Measurements from ENCODE around the gene TRIM58. TPM values are rescaled to one million over a fixed set of nuclear protein-coding genes. Genes with fewer than 3 reads are reported as not detected.

Gene TRIM58
- total RNA-seq (2013), result 1.4 TPM
- polyA plus RNA-seq, result under 1 TPM; 0.43 to 0.83 (median 0.68) TPM
- polyA minus RNA-seq, result 0.83 and 1.0 TPM in 2 replicates
- 0.08 to 3.8 (median 1.8) reads per million in 11 experiments for total RNA-seq

GRCh38 chr1:247857069-247857984, at the start of gene TRIM58:
Gene TRIM58, plus strand, starts transcription at chr1:247857187. Its CDS starts 60 bp downstream, at chr1:247857247.
- peak within 1 kb of the TSS; percentile 98 for H2AFZ ChIP-seq (ENCODE audit: insufficient read depth, low read depth, low read length, poor library complexity, severe bottlenecking)
- H3K36me3 ChIP-seq (replicated peaks in 1 of 2; ENCODE audit: control insufficient read depth in 1 of 2, insufficient read depth in 2 of 2, low read length in 2 of 2), result no peaks in the 10 kb centered on the region
- Mint-ChIP-seq H3K36me3 (peaks cover 3 to 9% of the 10 kb centered on the region in 2 donors), H3K9me3 (peaks cover 0 to 4% (median 0%) of the 10 kb centered on the region in 7 donors), H3K4me1 (peaks cover 37% of the 10 kb centered on the region), H3K4me3 (peak within 1 kb of the TSS; percentile 96 to 98), H3K27ac (peak within 1 kb of the TSS in 4 of 7 donors; percentile 22 to 66 (median 42)), H3K27me3 (ENCODE audit: low read depth in 3 of 3) (peaks cover 12 to 40% (median 26%) of the 10 kb centered on the region in 3 donors)
- peak within 1 kb of the TSS; percentile 92 for H3K4me2 ChIP-seq (replicated peaks; ENCODE audit: extremely low read depth, low read length, poor library complexity, severe bottlenecking)
- H3K79me2 ChIP-seq (ENCODE audit: insufficient read depth, low read length), result no peaks in the 10 kb centered on the region
- TF ChIP-seq CTCF (IDR thresholded peaks at IDR 0.05), result peak; percentile 58
- H3K27ac ChIP-seq (ENCODE audit: low read depth in 1 of 2, low read length in 2 of 2), result no peak within 1 kb of the TSS
- no peaks in the 10 kb centered on the region for H3K9me3 ChIP-seq (replicated peaks in 1 of 2; ENCODE audit: control insufficient read depth in 1 of 2, insufficient read depth in 1 of 2, low read length in 2 of 2)
- DNase-seq, result peak; percentile 6 to 19 (median 13)
- peak within 1 kb of the TSS; percentile 53 to 77 (median 75) for H3K4me3 ChIP-seq (replicated peaks in 1 of 3; ENCODE audit: low read depth in 2 of 3, low read length in 3 of 3)
- H3K4me1 ChIP-seq (ENCODE audit: control insufficient read depth in 1 of 2, insufficient read depth in 2 of 2, low read length in 2 of 2), result peaks cover 21 to 32% of the 10 kb centered on the region in 2 donors
- H3K9ac ChIP-seq (ENCODE audit: insufficient read depth, low read length, poor library complexity, severe bottlenecking), result peak within 1 kb of the TSS; percentile 63
- intact Hi-C loops (cut with micrococcal nuclease), result no loop called here
- under 1% methylated on average over 89 of the region's 109 CpGs for WGBS (ENCODE audit: insufficient coverage)
- no peaks in the 10 kb centered on the region for H4K20me1 ChIP-seq (ENCODE audit: insufficient read depth, low read length)
- H3K27me3 ChIP-seq (ENCODE audit: control insufficient read depth in 2 of 2, insufficient read depth in 2 of 2, low read length in 2 of 2), result peaks cover 0 to 11% of the 10 kb centered on the region in 2 donors

GRCh38 chr1:247812637-247813036, 44.4 kb upstream of the TRIM58 start:
- Histone ChIP-seq H3K27me3 (ENCODE audit: control insufficient read depth in 2 of 2, insufficient read depth in 2 of 2, low read length in 2 of 2) (no peaks in the 10 kb centered on the region), H2AFZ (ENCODE audit: insufficient read depth, low read depth, low read length, poor library complexity, severe bottlenecking) (no peak overlapping the region), H3K4me3 (replicated peaks in 1 of 3; ENCODE audit: low read depth in 2 of 3, low read length in 3 of 3) (no peak overlapping the region), H3K36me3 (replicated peaks in 1 of 2; ENCODE audit: control insufficient read depth in 1 of 2, insufficient read depth in 2 of 2, low read length in 2 of 2) (no peaks in the 10 kb centered on the region), H3K4me2 (replicated peaks; ENCODE audit: extremely low read depth, low read length, poor library complexity, severe bottlenecking) (no peak overlapping the region), H3K4me1 (ENCODE audit: control insufficient read depth in 1 of 2, insufficient read depth in 2 of 2, low read length in 2 of 2) (no peaks in the 10 kb centered on the region), H3K9ac (ENCODE audit: insufficient read depth, low read length, poor library complexity, severe bottlenecking) (no peak overlapping the region), H3K27ac (ENCODE audit: low read depth in 1 of 2, low read length in 2 of 2) (no peak overlapping the region), H3K9me3 (replicated peaks in 1 of 2; ENCODE audit: control insufficient read depth in 1 of 2, insufficient read depth in 1 of 2, low read length in 2 of 2) (no peaks in the 10 kb centered on the region), H4K20me1 (ENCODE audit: insufficient read depth, low read length) (no peaks in the 10 kb centered on the region), H3K79me2 (ENCODE audit: insufficient read depth, low read length) (no peaks in the 10 kb centered on the region)
- H3K4me3 Mint-ChIP-seq, result no peak overlapping the region
- H3K4me1 Mint-ChIP-seq, result no peaks in the 10 kb centered on the region
- H3K27ac Mint-ChIP-seq, result no peak overlapping the region
- 100% methylated on average over 1 of the region's 2 CpGs for WGBS (ENCODE audit: insufficient coverage)
- H3K36me3 Mint-ChIP-seq, result no peaks in the 10 kb centered on the region
- H3K27me3 Mint-ChIP-seq (ENCODE audit: low read depth in 3 of 3), result peaks cover 0 to 1% (median 0%) of the 10 kb centered on the region in 3 donors
- no peak for TF ChIP-seq CTCF (IDR thresholded peaks at IDR 0.05)
- intact Hi-C loops (cut with micrococcal nuclease), result no loop called here
- DNase-seq, result no peak
- peaks cover 0 to 2% (median 0%) of the 10 kb centered on the region in 7 donors for H3K9me3 Mint-ChIP-seq

Data from CD14-positive monocyte (primary cell).